PC-9 (cell line): ENCODE data around the gene ADCY3.

Experiments used
- EZH2 ChIP-seq: fragments of 200-600 bp; sonication (generic); IDR thresholded peaks from 2 replicates; pipeline ENCODE4 v1.8.0; 2017; ENCODE audit warnings: antibody characterized with exemption, low read depth
- TF ChIP-seq, protein P1 (sequence below): fragments of 200-600 bp; sonication (generic); conservative IDR thresholded peaks from 2 replicates; pipeline ENCODE4 v1.6.1; 2017; ENCODE audit warnings: mixed run types, antibody characterized with exemption, mild to moderate bottlenecking, moderate library complexity

DNA sequence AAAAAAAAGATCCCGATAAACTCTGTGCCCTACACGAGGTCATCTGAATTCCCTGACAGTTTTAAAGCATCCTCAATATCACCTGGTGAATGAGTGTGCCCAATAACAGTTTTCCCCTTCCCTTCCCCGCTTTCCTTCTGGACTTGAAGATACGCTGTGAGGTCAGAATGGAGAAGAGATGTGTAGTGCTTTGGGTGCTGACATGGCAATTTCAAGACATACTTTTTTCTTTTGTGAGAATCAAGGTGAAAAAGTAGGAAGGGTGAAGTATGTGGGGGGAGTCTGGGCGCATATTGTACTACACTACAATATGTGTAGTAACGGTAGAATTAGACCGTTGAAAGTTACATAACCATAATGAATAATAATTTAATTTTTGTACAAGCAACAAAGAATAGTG, 30.1 kb upstream of the ADCY3 start:
- TF ChIP-seq, protein P1, sequence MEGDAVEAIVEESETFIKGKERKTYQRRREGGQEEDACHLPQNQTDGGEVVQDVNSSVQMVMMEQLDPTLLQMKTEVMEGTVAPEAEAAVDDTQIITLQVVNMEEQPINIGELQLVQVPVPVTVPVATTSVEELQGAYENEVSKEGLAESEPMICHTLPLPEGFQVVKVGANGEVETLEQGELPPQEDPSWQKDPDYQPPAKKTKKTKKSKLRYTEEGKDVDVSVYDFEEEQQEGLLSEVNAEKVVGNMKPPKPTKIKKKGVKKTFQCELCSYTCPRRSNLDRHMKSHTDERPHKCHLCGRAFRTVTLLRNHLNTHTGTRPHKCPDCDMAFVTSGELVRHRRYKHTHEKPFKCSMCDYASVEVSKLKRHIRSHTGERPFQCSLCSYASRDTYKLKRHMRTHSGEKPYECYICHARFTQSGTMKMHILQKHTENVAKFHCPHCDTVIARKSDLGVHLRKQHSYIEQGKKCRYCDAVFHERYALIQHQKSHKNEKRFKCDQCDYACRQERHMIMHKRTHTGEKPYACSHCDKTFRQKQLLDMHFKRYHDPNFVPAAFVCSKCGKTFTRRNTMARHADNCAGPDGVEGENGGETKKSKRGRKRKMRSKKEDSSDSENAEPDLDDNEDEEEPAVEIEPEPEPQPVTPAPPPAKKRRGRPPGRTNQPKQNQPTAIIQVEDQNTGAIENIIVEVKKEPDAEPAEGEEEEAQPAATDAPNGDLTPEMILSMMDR = no peak
- TF ChIP-seq EZH2 = no peak
